ENCODE results near the gene TAF8.

The TAF8 gene

DNA sequence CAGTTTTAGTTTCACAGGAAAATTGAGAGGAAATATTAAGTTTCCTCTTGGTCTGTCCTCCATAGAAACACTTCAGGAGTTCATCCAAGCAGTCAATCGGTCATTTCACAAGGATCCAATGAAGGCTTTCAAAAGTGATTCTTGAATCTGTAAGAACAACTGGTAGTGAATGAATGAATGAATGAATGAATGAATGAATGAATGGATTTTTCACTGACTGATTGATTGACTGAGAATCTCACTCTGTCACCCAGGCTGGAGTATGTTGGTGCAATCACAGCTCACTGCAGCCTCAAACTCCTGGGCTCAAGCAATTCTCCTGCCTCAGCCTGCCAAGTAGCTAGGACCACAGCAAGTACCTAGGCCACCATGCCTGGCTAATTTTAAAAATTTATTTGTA lies 39.4 kb upstream of the TAF8 start:
- H3K4me3 ChIP-seq (ENCODE audit: low read depth, low read length) = no peak overlapping the region
- TF ChIP-seq, protein P1, sequence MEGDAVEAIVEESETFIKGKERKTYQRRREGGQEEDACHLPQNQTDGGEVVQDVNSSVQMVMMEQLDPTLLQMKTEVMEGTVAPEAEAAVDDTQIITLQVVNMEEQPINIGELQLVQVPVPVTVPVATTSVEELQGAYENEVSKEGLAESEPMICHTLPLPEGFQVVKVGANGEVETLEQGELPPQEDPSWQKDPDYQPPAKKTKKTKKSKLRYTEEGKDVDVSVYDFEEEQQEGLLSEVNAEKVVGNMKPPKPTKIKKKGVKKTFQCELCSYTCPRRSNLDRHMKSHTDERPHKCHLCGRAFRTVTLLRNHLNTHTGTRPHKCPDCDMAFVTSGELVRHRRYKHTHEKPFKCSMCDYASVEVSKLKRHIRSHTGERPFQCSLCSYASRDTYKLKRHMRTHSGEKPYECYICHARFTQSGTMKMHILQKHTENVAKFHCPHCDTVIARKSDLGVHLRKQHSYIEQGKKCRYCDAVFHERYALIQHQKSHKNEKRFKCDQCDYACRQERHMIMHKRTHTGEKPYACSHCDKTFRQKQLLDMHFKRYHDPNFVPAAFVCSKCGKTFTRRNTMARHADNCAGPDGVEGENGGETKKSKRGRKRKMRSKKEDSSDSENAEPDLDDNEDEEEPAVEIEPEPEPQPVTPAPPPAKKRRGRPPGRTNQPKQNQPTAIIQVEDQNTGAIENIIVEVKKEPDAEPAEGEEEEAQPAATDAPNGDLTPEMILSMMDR (IDR thresholded peaks at IDR 0.05; ENCODE audit: low read depth, low read length) = no peak
- DNase-seq (ENCODE audit: low read depth, low spot score) = no peak
- in situ Hi-C loops (cut with HindIII; ENCODE audit: low sequenced_read_pairs) = no loop called here

- in situ Hi-C loops (cut with HindIII; ENCODE audit: low sequenced_read_pairs) = no loop called here
- TF ChIP-seq, protein P1 (IDR thresholded peaks at IDR 0.05; ENCODE audit: low read depth, low read length) = no peak
- DNase-seq (ENCODE audit: low read depth, low spot score) = peak; percentile 53
- no peak overlapping the region for H3K4me3 ChIP-seq (ENCODE audit: low read depth, low read length)
These were observed 37.7 kb upstream of the TAF8 start for GRCh38 chr6:42012501-42013133.

DNA sequence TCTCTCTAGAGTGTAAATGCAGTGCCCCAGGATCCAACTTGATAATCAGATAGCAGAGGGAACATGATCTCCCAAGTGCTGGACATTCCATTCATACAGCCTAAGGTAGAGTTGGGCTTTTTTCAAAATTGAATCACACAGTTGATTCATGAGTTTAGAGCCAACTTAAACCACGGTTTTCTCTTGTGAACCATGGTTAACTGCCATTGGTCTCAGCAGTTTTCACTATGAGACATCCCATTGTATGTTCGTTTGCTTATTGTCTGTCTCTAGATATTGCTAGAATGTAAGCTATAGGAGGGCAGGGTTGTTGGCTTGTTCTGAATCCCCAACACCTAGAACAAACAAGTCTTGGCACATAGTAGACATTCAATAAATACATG lies 37.2 kb upstream of the TAF8 start:
- DNase-seq (ENCODE audit: low read depth, low spot score) = peak; percentile 68
- TF ChIP-seq, protein P1 (IDR thresholded peaks at IDR 0.05; ENCODE audit: low read depth, low read length) = no peak
- H3K4me3 ChIP-seq (ENCODE audit: low read depth, low read length) = no peak overlapping the region
- in situ Hi-C loops (cut with HindIII; ENCODE audit: low sequenced_read_pairs) = no loop called here

- H3K4me3 ChIP-seq (ENCODE audit: low read depth, low read length) = no peak overlapping the region
- DNase-seq (ENCODE audit: low read depth, low spot score) = peak; percentile 82
- TF ChIP-seq, protein P1 (IDR thresholded peaks at IDR 0.05; ENCODE audit: low read depth, low read length) = no peak
- in situ Hi-C loops (cut with HindIII; ENCODE audit: low sequenced_read_pairs) = no loop called here
These were observed 33.2 kb upstream of the TAF8 start for GRCh38 chr6:42017021-42017643.

DNA sequence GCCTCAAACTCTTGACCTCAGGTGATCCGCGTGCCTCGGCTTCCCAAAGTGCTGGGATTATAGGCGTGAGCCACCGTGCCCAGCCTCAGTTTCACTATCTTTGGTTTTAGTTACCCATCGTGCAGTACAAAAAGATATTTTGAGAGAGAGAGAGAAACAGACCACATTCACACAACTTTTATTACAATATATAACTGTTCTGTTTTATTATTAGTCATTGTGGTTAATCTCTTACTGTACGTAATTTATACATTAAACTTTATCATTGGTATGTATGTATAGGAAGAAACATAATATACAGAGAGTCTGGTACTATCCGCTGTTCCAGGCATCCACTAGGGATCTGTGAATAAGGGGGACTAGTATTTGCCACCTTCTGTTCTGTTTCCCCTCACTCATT lies 29.4 kb upstream of the TAF8 start:
- TF ChIP-seq, protein P1 (IDR thresholded peaks at IDR 0.05; ENCODE audit: low read depth, low read length) = no peak
- in situ Hi-C loops (cut with HindIII; ENCODE audit: low sequenced_read_pairs) = no loop called here

DNA sequence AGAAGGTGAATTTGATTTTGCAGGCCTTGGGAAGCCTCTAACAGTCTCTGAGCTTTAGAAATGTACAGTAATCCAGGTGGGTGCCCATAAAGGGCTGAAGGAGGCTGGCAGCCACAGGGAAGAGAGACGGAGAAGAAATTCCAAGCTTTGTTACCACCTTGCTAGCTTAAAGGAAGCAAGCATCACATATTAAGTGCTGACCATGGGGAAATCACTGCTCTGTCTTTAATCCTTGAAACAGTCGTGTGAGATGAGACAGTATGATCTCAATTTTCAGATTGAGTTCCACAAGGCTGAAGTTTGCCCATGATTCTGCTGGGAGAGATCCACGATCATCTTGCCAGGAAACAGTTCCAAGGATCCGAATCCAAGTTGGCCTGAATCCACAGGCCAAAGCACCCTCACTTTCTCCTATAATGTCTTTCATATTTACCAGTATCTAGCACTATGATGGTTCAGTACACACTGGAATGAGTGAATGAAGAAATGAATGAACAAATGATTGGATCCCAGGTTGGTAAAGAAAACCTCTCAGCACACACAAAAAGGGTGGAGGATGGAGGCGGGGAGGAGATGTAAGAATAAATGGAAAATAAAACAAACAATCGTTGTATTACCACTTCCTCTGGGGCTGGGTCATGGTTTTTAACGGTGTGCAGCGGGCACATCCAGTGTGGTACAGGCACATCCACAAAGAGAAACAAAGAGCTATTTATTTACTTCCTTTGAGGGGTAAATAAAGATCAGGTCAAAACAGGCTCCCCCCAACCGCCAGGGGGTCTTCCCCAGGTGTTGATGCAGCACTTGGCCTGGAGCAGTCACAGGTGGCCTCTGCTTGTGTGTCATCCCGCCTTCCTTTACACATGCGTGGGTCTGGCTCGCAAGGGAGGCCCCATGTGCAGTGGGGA lies 28.2 kb upstream of the TAF8 start:
- in situ Hi-C loops (cut with HindIII; ENCODE audit: low sequenced_read_pairs) = no loop called here

More for the DNA sequence above, 29.4 kb upstream of the TAF8 start:
- no peak for DNase-seq (ENCODE audit: low read depth, low spot score)
- no peak overlapping the region for H3K4me3 ChIP-seq (ENCODE audit: low read depth, low read length)

More for the DNA sequence above, 28.2 kb upstream of the TAF8 start:
- H3K4me3 ChIP-seq (ENCODE audit: low read depth, low read length) = no peak overlapping the region
- DNase-seq (ENCODE audit: low read depth, low spot score) = no peak
- TF ChIP-seq, protein P1 (IDR thresholded peaks at IDR 0.05; ENCODE audit: low read depth, low read length) = no peak
